CD14-positive monocyte (primary cell): ENCODE measurements around the gene MACF1. TPM values are rescaled to one million over a fixed set of nuclear protein-coding genes. Genes with fewer than 3 reads are reported as not detected.

Experiments used
- DNase-seq, 3 donors: peaks; one replicate each; pipeline ENCODE4 v3.0.0-alpha.2; 2011 to 2022
- H2AFZ ChIP-seq: 2 replicates; pipeline ENCODE4 v1.6.0; 2012; ENCODE audit warnings: mild to moderate bottlenecking, low read depth, low read length, inconsistent platforms; ENCODE audit not compliant: insufficient read depth, poor library complexity, severe bottlenecking
- H3K27ac ChIP-seq, 2 donors: 1 replicate in 1 of 2; 2 replicates in 1 of 2; pipeline ENCODE4 v1.5.1; 2012 to 2013; ENCODE audit warnings: low read length in 2 of 2, control low read depth in 1 of 2, inconsistent platforms in 1 of 2, low read depth in 1 of 2, mild to moderate bottlenecking in 1 of 2
- H3K27me3 ChIP-seq, 2 donors: one replicate each; pipeline versions ENCODE4 v1.6.0 to v1.6.1; 2011 to 2013; ENCODE audit warnings: low read length in 2 of 2; ENCODE audit not compliant: control insufficient read depth in 2 of 2, insufficient read depth in 2 of 2
- H3K36me3 ChIP-seq, 2 donors: replicated peaks in 1 of 2; 1 replicate in 1 of 2; 2 replicates in 1 of 2; pipeline versions ENCODE4 v1.5.1 to v1.6.1; 2012 to 2013; ENCODE audit warnings: low read length in 2 of 2, control low read depth in 1 of 2, inconsistent platforms in 1 of 2, mild to moderate bottlenecking in 1 of 2; ENCODE audit not compliant: insufficient read depth in 2 of 2, control insufficient read depth in 1 of 2
- H3K4me1 ChIP-seq, 2 donors: 1 replicate in 1 of 2; 2 replicates in 1 of 2; pipeline versions ENCODE4 v1.5.1 to v1.6.1; 2012 to 2013; ENCODE audit warnings: low read length in 2 of 2, control low read depth in 1 of 2, inconsistent platforms in 1 of 2, mild to moderate bottlenecking in 1 of 2, moderate library complexity in 1 of 2; ENCODE audit not compliant: insufficient read depth in 2 of 2, control insufficient read depth in 1 of 2
- H3K4me2 ChIP-seq: replicated peaks from 2 replicates; pipeline ENCODE3; 2012; ENCODE audit warnings: low read length, moderate library complexity, mild to moderate bottlenecking; ENCODE audit not compliant: poor library complexity, severe bottlenecking; ENCODE audit errors: extremely low read depth
- H3K4me3 ChIP-seq, 3 experiments: fragments of 200-600 bp in 1 of 3; sonication (generic) in 1 of 3; replicated peaks in 1 of 3; 1 replicate in 2 of 3; 2 replicates in 1 of 3; pipeline ENCODE4 v1.5.1; 2011 to 2013; ENCODE audit warnings: low read length in 3 of 3, mild to moderate bottlenecking in 3 of 3, control low read depth in 2 of 3, low read depth in 2 of 3, inconsistent platforms in 1 of 3, moderate library complexity in 1 of 3
- H3K79me2 ChIP-seq: 2 replicates; pipeline ENCODE4 v1.6.0; 2012; ENCODE audit warnings: mild to moderate bottlenecking, control low read depth, inconsistent platforms, low read length, moderate library complexity; ENCODE audit not compliant: insufficient read depth
- H3K9ac ChIP-seq: 2 replicates; pipeline ENCODE4 v1.6.0; 2017; ENCODE audit warnings: low read length, mild to moderate bottlenecking; ENCODE audit not compliant: insufficient read depth, poor library complexity, severe bottlenecking
- H3K9me3 ChIP-seq, 2 donors: replicated peaks in 1 of 2; 1 replicate in 1 of 2; 2 replicates in 1 of 2; pipeline versions ENCODE4 v1.5.1 to v1.6.1; 2012 to 2013; ENCODE audit warnings: low read length in 2 of 2, control low read depth in 1 of 2; ENCODE audit not compliant: control insufficient read depth in 1 of 2, insufficient read depth in 1 of 2
- H4K20me1 ChIP-seq: 2 replicates; pipeline ENCODE4 v1.6.0; 2012; ENCODE audit warnings: mild to moderate bottlenecking, low read length, control low read depth, moderate library complexity; ENCODE audit not compliant: insufficient read depth
- H3K27ac Mint-ChIP-seq, 7 donors: one replicate each; pipeline ENCODE4 v1.8.0; 2020; ENCODE audit warnings: mild to moderate bottlenecking in 7 of 7, mixed read lengths in 7 of 7, moderate library complexity in 6 of 7, inconsistent platforms in 2 of 7
- H3K27me3 Mint-ChIP-seq, 3 donors: one replicate each; pipeline ENCODE4 v1.8.0; 2021 to 2022; ENCODE audit warnings: low read depth in 3 of 3, mild to moderate bottlenecking in 3 of 3, mixed read lengths in 3 of 3, moderate library complexity in 3 of 3, inconsistent platforms in 1 of 3
- H3K36me3 Mint-ChIP-seq, 2 donors: one replicate each; pipeline ENCODE4 v1.8.0; 2020; ENCODE audit warnings: mixed read lengths in 2 of 2, inconsistent platforms in 1 of 2, mild to moderate bottlenecking in 1 of 2
- H3K4me1 Mint-ChIP-seq: one replicate; pipeline ENCODE4 v1.8.0; 2020; ENCODE audit warnings: mild to moderate bottlenecking, mixed read lengths
- H3K4me3 Mint-ChIP-seq, 2 donors: one replicate each; pipeline ENCODE4 v1.8.0; 2020; ENCODE audit warnings: mild to moderate bottlenecking in 2 of 2, mixed read lengths in 2 of 2, moderate library complexity in 1 of 2
- H3K9me3 Mint-ChIP-seq, 7 donors: one replicate each; pipeline ENCODE4 v1.8.0; 2020 to 2022; ENCODE audit warnings: mixed read lengths in 7 of 7, mild to moderate bottlenecking in 6 of 7, moderate library complexity in 6 of 7, inconsistent platforms in 2 of 7
- CTCF ChIP-seq: fragments of 200-600 bp; IDR thresholded peaks from one replicate; pipeline ENCODE4 v1.8.0; 2022; ENCODE audit warnings: antibody characterized with exemption, mild to moderate bottlenecking
- WGBS: methylation state at CpG from one replicate; pipeline ENCODE4 v1.1.5; 2013; ENCODE audit warnings: missing lambda C conversion rate; ENCODE audit not compliant: insufficient coverage; 5-methylcytosine and 5-hydroxymethylcytosine counted together
- intact Hi-C, 2 donors: fragments of 100-400 bp; cut with micrococcal nuclease; formaldehyde crosslinking; loops; one replicate each; pipeline versions ENCODE4 v1.15.0 to v1.15.1; 2023
- polyA plus RNA-seq, 3 donors: library from polyadenylated mRNA; depleted of rRNA in 1 of 3; unstranded in 2 of 3; stranded (reverse) in 1 of 3; fragments of 300-500 nt in 2 of 3; fragments of >200 nt in 1 of 3; fragmentation: Illumina TruSeq in 2 of 3; gene quantifications; 1 replicate in 2 of 3; 2 replicates in 1 of 3; pipeline ENCODE4 v1.2.3, GENCODE V29; 2012 to 2021

MACF1 gene
- polyA plus RNA-seq, 3 donors = 3.4 to 36.8 (median 4.5) TPM

- no peak for DNase-seq
- no peaks in the 10 kb centered on the region for H3K27me3 ChIP-seq
- H3K4me1 ChIP-seq = peaks cover 6 to 11% of the 10 kb centered on the region in 2 donors
- H4K20me1 ChIP-seq = no peaks in the 10 kb centered on the region
- no peak overlapping the region for H3K9ac ChIP-seq
- no peaks in the 10 kb centered on the region for H3K9me3 ChIP-seq
- Mint-ChIP-seq H3K4me1 (peaks cover 10% of the 10 kb centered on the region), H3K27ac (no peak overlapping the region), H3K27me3 (peaks cover 0 to 2% (median 2%) of the 10 kb centered on the region in 3 donors), H3K9me3 (no peaks in the 10 kb centered on the region), H3K4me3 (no peak overlapping the region), H3K36me3 (peaks cover 30 to 50% of the 10 kb centered on the region in 2 donors)
- WGBS = 89% methylated on average over 3 of the region's 4 CpGs
- no peak overlapping the region for H2AFZ ChIP-seq
- intact Hi-C loops = no loop called here
- H3K4me2 ChIP-seq = no peak overlapping the region
- no peak for TF ChIP-seq CTCF
- H3K27ac ChIP-seq = no peak overlapping the region
- H3K79me2 ChIP-seq = no peaks in the 10 kb centered on the region
- H3K36me3 ChIP-seq = peaks cover 26 to 40% of the 10 kb centered on the region in 2 donors
- no peak overlapping the region for H3K4me3 ChIP-seq
These were observed 323.6 kb downstream of the MACF1 start for GRCh38 chr1:39528082-39528481.

- intact Hi-C loops = loop anchor here (10.0 kb wide), 1 partner anchor 45 kb away; no protein-coding TSS in a partner anchor
- WGBS = 55% methylated on average over 7 of the region's 10 CpGs
- Mint-ChIP-seq H3K4me1 (peaks cover 10% of the 10 kb centered on the region), H3K27me3 (peaks cover 0 to 2% (median 1%) of the 10 kb centered on the region in 3 donors), H3K27ac (peak overlapping the region in 3 of 7 donors; percentile 18 to 54 (median 46)), H3K36me3 (peaks cover 29 to 40% of the 10 kb centered on the region in 2 donors), H3K9me3 (no peaks in the 10 kb centered on the region), H3K4me3 (no peak overlapping the region)
- H3K9ac ChIP-seq = no peak overlapping the region
- DNase-seq = no peak
- H3K79me2 ChIP-seq = no peaks in the 10 kb centered on the region
- H2AFZ ChIP-seq = no peak overlapping the region
- H3K27ac ChIP-seq = peak overlapping the region in 1 of 2 donors; percentile 25
- no peak for TF ChIP-seq CTCF
- H4K20me1 ChIP-seq = no peaks in the 10 kb centered on the region
- peaks cover 6 to 11% of the 10 kb centered on the region in 2 donors for H3K4me1 ChIP-seq
- no peaks in the 10 kb centered on the region for H3K27me3 ChIP-seq
- no peaks in the 10 kb centered on the region for H3K9me3 ChIP-seq
- H3K4me2 ChIP-seq = no peak overlapping the region
- peaks cover 26 to 51% of the 10 kb centered on the region in 2 donors for H3K36me3 ChIP-seq
- H3K4me3 ChIP-seq = no peak overlapping the region
These were observed 325.5 kb downstream of the MACF1 start for GRCh38 chr1:39529901-39530535.
